IPS DF 6.9 (cell line): ENCODE measurements around the gene ACTR2.
"Not testable (repeated sequence)": the region's sequence is repeated elsewhere in the genome, so short reads cannot be mapped to it uniquely, and the experiment has no call there.

Experiments
- DNase-seq: peaks from one replicate; pipeline ENCODE4 v3.0.0-alpha.2; 2013; ENCODE audit warnings: low read depth, low spot score
- H3K27ac ChIP-seq: one replicate; pipeline ENCODE4 v1.5.1; 2013; ENCODE audit warnings: low read length, control low read depth
- H3K27me3 ChIP-seq: 2 replicates; pipeline ENCODE4 v1.6.1; 2013; ENCODE audit warnings: mild to moderate bottlenecking, low read length; ENCODE audit not compliant: control insufficient read depth, insufficient read depth
- H3K36me3 ChIP-seq: 2 replicates; pipeline ENCODE4 v1.6.1; 2013; ENCODE audit warnings: low read length; ENCODE audit not compliant: control insufficient read depth, insufficient read depth
- H3K4me1 ChIP-seq: 2 replicates; pipeline ENCODE4 v1.6.1; 2013; ENCODE audit warnings: low read length; ENCODE audit not compliant: control insufficient read depth, insufficient read depth
- H3K4me3 ChIP-seq: 2 replicates; pipeline ENCODE4 v1.5.1; 2013; ENCODE audit warnings: mild to moderate bottlenecking, low read length
- H3K9me3 ChIP-seq: 2 replicates; pipeline ENCODE4 v1.6.1; 2013; ENCODE audit warnings: low read length, inconsistent platforms; ENCODE audit not compliant: control insufficient read depth, insufficient read depth
- WGBS: extraction: QIAGEN DNeasy Blood & Tissue Kit; methylation state at CpG from one replicate; pipeline ENCODE4 v1.1.7; 2013; ENCODE audit warnings: mixed read lengths, missing lambda C conversion rate; ENCODE audit not compliant: insufficient read length, insufficient coverage; 5-methylcytosine and 5-hydroxymethylcytosine counted together

ACTR2 gene

DNA sequence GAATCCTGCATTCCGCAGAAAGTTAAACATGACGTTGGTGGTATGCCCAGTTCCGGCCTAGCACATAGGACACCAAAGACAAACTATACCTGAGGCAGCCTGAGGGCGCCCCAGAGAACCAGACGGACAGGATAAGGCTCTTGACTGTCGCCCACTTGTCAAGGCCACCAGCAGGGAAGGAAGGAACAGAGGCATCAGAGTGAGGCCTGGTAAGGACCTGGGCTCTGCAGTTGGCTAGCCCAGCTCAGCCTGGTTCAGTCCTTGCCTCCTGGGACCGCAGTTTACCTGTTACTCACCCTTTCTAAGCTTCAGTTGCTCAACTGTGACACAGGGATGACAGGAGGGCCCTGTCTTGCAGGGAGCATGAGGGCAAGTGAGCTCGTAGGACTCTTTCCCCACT lies 82.1 kb downstream of the ACTR2 start:
- Histone ChIP-seq H3K27ac (no peak overlapping the region), H3K27me3 (no peaks in the 10 kb centered on the region), H3K9me3 (no peaks in the 10 kb centered on the region), H3K4me3 (no peak overlapping the region), H3K36me3 (peaks cover 8% of the 10 kb centered on the region), H3K4me1 (no peaks in the 10 kb centered on the region)
- WGBS = no CpG with 5 or more reads among the region's 8 CpGs
- no peak for DNase-seq

DNA sequence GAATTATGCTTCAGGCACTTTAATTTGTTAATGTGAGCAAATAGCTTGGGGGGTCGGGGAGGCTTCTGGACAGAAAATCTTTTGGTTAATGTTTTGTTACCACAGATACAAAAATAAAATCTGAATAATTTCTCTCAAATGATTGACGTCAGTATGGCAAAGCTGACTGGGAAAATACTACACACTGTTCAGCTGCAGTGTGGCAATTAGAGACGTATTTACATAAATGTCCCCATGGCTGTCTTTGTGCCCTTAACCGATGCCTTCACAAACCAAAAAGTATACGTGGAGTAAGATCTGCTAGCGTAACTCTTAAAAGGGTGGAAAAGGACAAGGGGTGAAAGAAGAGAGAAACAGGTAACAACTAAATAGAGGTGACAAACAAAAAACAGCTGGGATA lies 83.4 kb downstream of the ACTR2 start:
- no peak for DNase-seq
- Histone ChIP-seq H3K4me1 (no peaks in the 10 kb centered on the region), H3K9me3 (no peaks in the 10 kb centered on the region), H3K27ac (no peak overlapping the region), H3K27me3 (no peaks in the 10 kb centered on the region), H3K36me3 (peaks cover 8% of the 10 kb centered on the region), H3K4me3 (no peak overlapping the region)
- WGBS = no CpG with 5 or more reads among the region's 6 CpGs

DNA sequence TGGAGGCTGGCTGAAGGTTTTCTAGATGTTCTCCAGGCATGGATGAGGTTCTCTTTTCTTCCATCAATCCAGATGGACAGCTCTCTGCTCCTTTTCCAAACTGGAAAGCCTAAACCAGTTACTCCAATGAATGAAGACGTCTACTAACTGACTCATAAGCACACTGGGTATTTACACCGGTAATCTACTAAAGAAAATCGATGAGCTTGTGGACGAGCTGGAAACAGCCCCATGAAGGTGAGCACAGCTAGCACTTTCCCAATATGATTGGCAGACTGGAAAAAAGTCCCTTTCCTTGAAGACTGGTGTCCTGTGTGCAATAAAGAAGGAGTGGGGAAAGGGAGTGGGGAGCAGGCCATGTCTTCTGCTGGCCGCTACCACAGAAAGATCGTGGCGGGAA lies 84.0 kb downstream of the ACTR2 start:
- Histone ChIP-seq H3K27me3 (no peaks in the 10 kb centered on the region), H3K4me1 (no peaks in the 10 kb centered on the region), H3K27ac (no peak overlapping the region), H3K4me3 (no peak overlapping the region), H3K9me3 (no peaks in the 10 kb centered on the region), H3K36me3 (peaks cover 8% of the 10 kb centered on the region)
- no CpG with 5 or more reads among the region's 7 CpGs for WGBS
- DNase-seq = no peak

DNA sequence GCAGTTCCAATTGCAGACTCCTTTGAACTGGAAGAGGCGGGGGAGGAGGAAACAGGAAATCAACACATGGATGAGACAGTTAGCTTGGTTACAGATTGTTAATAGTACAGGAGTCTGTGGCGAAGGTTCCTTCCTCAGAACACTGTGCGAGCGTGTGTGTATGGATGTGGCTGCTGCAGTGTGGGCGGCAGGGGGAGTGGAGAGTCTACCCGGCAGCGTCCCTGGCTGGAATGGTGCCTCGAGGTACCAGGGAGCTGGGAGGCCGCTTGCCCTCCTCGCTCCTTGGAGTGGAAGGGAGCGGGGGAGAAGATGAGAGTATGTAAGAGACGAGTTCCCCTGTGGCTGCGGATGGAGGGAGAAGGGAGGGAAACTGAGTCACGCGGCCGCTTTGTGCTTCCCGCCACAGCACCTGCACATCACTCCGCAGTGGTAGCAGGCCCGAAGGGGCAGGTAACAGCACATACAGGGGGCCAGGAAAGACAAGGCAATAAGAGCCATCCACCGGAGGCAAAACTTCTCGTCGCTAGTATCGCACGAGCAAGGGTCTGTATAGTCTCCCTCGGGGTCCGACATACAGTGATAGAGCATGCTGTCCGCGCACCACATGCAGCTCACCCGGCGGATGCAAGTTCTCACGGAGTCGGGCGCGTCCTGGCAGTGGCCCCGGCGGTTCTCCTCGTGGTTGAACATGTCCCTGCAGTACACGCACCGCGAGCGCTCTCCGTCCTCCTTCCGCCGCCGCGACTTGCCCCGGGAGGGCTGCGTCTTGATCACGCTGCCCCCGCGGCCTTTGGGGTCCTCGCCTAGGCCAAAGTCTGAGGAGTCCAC lies 85.7 kb downstream of the ACTR2 start:
- Histone ChIP-seq H3K4me3 (no peak overlapping the region), H3K36me3 (peaks cover 8% of the 10 kb centered on the region), H3K9me3 (no peaks in the 10 kb centered on the region), H3K27me3 (no peaks in the 10 kb centered on the region), H3K4me1 (no peaks in the 10 kb centered on the region), H3K27ac (no peak overlapping the region)
- WGBS = no CpG with 5 or more reads among the region's 52 CpGs
- DNase-seq = no peak

DNA sequence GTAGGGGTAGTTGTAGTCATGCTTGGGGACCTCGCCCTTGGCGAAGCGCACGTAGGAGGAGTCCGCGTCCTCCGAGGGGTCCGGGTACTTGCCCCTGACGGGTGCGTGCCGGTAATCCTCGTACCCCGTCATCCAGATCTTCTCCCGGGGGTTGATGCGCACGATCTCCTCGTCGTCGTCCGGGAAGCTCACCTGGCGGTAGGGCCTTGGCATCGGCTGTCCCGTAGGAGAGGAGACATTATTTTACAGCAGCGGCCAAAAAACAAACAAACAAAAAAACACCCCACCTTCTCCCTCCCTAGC lies 86.3 kb downstream of the ACTR2 start:
- H3K4me1 ChIP-seq = no peaks in the 10 kb centered on the region
- no peaks in the 10 kb centered on the region for H3K9me3 ChIP-seq
- 100% methylated on average over 1 of the region's 24 CpGs for WGBS
- H3K27ac ChIP-seq = no peak overlapping the region
- DNase-seq = no peak
- peaks cover 8% of the 10 kb centered on the region for H3K36me3 ChIP-seq
- H3K27me3 ChIP-seq = no peaks in the 10 kb centered on the region
- H3K4me3 ChIP-seq = no peak overlapping the region

DNA sequence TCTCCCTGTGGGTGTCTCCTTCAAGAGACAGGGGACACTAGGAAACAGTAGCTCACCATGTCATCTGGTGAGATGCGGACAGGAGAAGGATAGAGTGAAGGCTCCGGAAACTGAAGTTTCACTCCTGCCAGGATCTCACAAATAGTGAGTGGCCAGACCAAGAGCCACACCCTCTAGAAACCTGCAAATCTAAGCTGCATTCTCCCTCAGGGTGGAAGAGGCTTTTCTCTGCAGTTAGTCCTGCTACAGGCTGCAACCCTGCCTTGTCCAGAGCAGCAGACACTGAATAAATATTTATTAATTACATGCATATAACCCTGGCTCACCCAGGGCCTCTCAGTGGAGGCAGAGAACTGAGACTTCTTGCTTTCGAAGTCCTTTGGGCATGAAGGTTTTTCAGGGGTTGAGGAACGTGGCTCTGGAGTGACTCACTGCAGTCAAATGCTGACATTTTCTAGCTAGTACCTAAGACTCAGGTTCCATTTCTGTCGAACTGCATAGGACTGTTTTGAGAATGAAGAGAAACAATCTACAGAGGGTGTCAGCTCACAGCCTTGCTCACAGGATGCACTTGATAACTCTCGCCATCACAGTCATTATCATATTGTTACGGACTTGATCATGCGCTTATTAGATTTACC lies 87.3 kb downstream of the ACTR2 start:
- no peaks in the 10 kb centered on the region for H3K4me1 ChIP-seq
- no peaks in the 10 kb centered on the region for H3K27me3 ChIP-seq
- no CpG with 5 or more reads among the region's 8 CpGs for WGBS
- H3K9me3 ChIP-seq = no peaks in the 10 kb centered on the region
- H3K36me3 ChIP-seq = peaks cover 8% of the 10 kb centered on the region
- H3K4me3 ChIP-seq = no peak overlapping the region
- no peak overlapping the region for H3K27ac ChIP-seq
- DNase-seq = no peak

DNA sequence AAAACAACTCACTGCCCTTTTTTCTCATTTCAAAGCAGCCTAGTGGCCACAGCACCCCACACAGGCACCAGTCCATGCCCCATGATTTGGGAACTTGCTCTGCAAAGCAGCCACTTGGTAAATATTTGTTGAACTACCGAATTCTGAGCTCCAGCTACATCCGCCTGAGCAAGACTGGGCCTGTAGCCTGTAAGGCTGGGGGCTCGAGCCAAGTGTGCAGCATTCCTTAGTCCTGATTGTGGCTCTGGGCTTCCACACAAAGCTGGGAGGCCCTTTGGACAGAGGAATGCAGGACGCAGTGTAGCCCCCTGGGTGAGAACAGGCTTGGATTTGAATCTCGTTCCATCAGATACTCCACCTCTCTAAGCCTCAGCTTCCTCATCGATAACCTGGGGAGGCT lies 88.4 kb downstream of the ACTR2 start:
- Histone ChIP-seq H3K9me3 (no peaks in the 10 kb centered on the region), H3K27ac (no peak overlapping the region), H3K36me3 (peaks cover 8% of the 10 kb centered on the region), H3K4me3 (no peak overlapping the region), H3K4me1 (no peaks in the 10 kb centered on the region), H3K27me3 (no peaks in the 10 kb centered on the region)
- no peak for DNase-seq
- no CpG with 5 or more reads among the region's 6 CpGs for WGBS

DNA sequence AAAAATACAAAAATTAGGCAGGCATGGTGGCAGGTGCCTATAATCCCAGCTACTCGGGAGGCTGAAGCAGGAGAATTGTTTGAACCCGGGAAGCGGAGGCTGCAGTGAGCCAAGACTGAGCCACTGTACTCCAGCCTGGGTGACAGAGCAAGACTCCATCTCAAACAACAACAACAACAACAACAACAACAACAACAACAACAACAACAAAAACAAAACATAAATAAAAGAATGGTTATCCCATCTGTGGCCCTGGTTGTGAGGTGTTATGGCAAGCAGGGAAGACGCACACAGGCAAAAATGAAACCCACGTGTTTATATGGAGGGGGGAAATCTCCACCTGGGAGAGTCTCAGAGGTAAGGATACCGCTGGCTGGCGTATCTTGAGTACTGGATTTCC lies 89.7 kb downstream of the ACTR2 start:
- not testable (repeated sequence) for H3K27me3 ChIP-seq, H3K27ac ChIP-seq, H3K4me1 ChIP-seq, H3K36me3 ChIP-seq, H3K9me3 ChIP-seq, DNase-seq, H3K4me3 ChIP-seq
- WGBS = no CpG with 5 or more reads among the region's 7 CpGs

DNA sequence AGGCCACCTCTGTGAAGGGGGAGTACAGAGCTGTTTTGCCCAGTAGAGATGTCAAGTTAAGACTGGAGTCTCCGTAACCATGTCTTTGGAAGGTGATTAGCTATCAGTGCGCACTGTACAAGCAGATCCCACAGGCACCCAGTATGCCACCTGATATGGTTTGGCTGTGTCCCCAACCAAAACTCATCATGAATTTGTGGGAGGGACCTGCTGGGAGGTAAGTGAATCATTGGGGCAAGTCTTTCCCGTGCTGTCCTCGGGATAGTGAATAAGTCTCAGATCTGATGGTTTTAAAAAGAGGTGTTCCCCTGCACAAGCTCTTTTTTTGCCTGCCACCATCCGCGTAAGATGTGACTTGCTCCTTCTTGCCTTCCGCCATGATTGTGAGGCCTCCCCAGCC lies 90.2 kb downstream of the ACTR2 start:
- Histone ChIP-seq H3K27ac (no peak overlapping the region), H3K36me3 (peaks cover 8% of the 10 kb centered on the region), H3K4me1 (no peaks in the 10 kb centered on the region), H3K4me3 (no peak overlapping the region), H3K9me3 (no peaks in the 10 kb centered on the region), H3K27me3 (no peaks in the 10 kb centered on the region)
- WGBS = no CpG with 5 or more reads among the region's 7 CpGs
- no peak for DNase-seq

DNA sequence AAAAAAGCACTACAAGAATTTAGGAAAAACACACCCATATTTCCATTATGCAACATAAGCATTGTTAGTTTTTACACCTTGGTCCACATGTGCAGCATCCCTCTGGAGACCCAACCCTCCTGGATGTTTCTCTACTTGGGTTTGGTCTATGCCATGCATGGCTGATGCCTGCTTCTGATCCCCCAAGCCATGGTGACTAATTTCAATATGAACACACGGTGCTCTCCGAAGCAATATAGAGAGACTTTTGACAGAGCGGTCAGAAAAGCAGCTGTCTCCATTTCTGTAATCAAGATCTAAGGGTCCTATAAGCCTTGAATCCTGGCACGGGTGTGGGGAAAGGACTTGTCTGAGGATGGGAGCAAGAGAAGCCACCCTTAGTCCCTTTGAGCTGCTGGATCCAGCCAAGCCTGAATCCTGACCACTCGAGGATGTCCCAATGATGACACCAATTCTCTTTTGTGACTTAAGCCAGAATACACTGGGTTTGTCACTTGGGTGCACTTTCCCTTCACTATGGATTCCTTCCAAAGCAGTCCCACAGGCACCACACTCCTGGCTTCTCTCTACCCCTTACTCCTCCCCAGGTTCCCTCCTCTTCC lies 91.5 kb downstream of the ACTR2 start:
- DNase-seq = no peak
- Histone ChIP-seq H3K9me3 (no peaks in the 10 kb centered on the region), H3K27ac (no peak overlapping the region), H3K27me3 (no peaks in the 10 kb centered on the region), H3K36me3 (no peaks in the 10 kb centered on the region), H3K4me1 (no peaks in the 10 kb centered on the region), H3K4me3 (no peak overlapping the region)
- no CpG with 5 or more reads among the region's 5 CpGs for WGBS

DNA sequence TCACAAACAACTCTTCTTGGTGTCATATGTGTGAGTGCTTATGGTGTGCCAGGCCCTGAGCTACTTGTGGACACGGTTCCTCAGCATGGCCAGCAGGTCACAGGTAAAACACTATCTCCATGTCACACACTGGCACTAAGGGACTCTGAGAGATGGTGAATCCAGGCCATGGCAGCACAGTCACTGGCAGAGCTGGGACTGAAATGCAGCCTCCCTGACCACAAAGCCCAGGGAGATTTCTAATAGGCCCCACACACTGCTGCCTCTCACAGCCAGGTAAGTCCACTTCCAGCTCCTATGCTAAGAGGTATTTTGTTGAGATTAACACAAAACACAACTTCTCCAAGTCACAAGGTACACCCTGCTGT lies 92.0 kb downstream of the ACTR2 start:
- H3K36me3 ChIP-seq = no peaks in the 10 kb centered on the region
- no peaks in the 10 kb centered on the region for H3K27me3 ChIP-seq
- H3K4me1 ChIP-seq = no peaks in the 10 kb centered on the region
- no peak overlapping the region for H3K27ac ChIP-seq
- no CpG with 5 or more reads among the region's 1 CpG for WGBS
- H3K9me3 ChIP-seq = no peaks in the 10 kb centered on the region
- no peak for DNase-seq
- H3K4me3 ChIP-seq = no peak overlapping the region
